Measurements from ENCODE around the gene SPX. TPM values are rescaled to one million over a fixed set of nuclear protein-coding genes. Genes with fewer than 3 reads are reported as not detected.

SPX gene, protein sequence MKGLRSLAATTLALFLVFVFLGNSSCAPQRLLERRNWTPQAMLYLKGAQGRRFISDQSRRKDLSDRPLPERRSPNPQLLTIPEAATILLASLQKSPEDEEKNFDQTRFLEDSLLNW
- polyA plus RNA-seq, result under 1 TPM in 1 of 3 donors, not detected in 2; 0.15 TPM

DNA sequence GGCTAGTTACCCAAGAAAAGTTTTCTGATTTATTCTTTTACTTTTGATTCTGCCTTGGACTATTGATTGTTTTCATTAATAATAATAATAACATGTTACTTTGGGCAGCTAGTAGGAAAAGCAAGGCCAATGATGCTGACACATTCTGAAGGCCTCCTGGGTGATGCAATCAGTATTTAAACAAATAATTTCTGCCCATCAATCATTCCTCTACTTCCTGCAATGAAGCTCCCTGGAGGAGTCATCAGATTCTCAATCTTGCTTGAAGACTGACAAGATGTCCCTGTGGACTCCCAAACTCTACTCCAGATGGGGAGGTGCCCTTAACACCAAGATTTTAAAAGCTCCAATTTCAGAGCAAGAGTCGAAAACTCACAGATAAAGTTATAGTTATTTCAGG lies at the start of gene SPX:
Gene SPX, plus strand, starts transcription at position 244 of the 400 bp plus-strand sequence. CDS start 177 bp downstream, outside the sequence.
- no peak for DNase-seq
- Mint-ChIP-seq H3K36me3 (peaks cover 0 to 5% (median 0%) of the 10 kb centered on the region in 3 donors), H3K27ac (no peak within 1 kb of the TSS), H3K27me3 (ENCODE audit: low read depth in 3 of 3) (peaks cover 6 to 31% (median 9%) of the 10 kb centered on the region in 3 donors), H3K9me3 (peaks cover 0 to 2% (median 0%) of the 10 kb centered on the region in 6 donors), H3K4me3 (peak within 1 kb of the TSS; percentile 12 to 76 (median 57)), H3K4me1 (peaks cover 4 to 15% of the 10 kb centered on the region in 2 donors)

DNA sequence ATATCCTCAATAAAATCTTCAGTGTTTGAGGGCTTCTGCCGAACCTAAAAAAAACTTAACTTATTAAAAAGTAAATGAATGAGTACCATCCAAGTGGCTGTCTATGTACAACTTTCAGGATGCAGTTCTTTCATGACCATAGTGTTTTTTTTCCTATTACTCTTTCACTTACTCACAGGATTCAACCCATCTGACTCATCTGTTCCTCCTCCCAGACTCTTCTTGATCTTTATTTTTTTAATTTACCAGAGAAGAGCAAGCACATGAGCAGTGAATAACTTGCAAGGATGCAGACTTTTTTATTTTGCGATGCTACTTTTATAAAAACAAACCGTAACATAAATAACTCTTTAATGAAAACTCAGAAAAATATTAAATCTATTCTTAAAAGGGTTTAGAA lies 49.1 kb upstream of the SPX start:
- Mint-ChIP-seq H3K36me3 (peaks cover 10 to 31% (median 16%) of the 10 kb centered on the region in 3 donors), H3K27me3 (ENCODE audit: low read depth in 3 of 3) (no peaks in the 10 kb centered on the region), H3K4me1 (no peaks in the 10 kb centered on the region), H3K4me3 (no peak overlapping the region), H3K27ac (no peak overlapping the region), H3K9me3 (no peaks in the 10 kb centered on the region)
- no peak for DNase-seq

DNA sequence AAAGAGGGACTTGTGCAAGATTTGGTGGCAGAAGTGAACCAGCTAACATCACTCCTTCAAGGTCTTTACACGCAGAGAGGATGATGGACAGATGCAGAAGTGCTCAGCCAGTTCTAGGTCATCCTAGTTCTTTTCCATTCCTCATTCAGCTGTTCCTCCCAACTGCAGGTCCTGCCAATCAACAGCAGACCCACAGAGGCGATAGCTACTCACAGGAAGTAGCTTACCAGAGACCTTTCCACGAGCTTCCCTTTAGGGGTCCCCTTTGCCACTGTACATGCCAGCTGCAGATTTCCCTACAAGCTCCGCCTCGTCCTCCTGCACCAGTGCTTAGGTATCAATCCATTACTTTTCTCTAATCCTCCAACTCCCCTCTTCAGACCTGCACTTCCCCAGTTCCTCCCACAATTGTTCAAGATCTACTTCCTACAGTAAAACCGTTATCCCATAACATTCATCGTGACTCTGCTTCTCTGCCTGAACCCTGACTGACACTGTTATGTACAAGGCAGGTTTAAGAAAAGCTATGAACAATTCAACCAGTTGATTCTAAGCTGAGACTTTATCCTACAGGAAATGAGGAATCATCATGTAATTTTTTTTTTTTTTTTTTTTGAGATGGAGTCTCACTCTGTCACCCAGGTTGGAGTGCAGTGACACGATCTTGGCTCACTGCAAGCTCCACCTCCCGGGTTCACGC lies 47.2 kb upstream of the SPX start:
- Mint-ChIP-seq H3K27me3 (ENCODE audit: low read depth in 3 of 3) (no peaks in the 10 kb centered on the region), H3K27ac (no peak overlapping the region), H3K36me3 (peaks cover 0 to 20% (median 5%) of the 10 kb centered on the region in 3 donors), H3K9me3 (no peaks in the 10 kb centered on the region), H3K4me3 (no peak overlapping the region), H3K4me1 (no peaks in the 10 kb centered on the region)
- DNase-seq, result no peak

DNA sequence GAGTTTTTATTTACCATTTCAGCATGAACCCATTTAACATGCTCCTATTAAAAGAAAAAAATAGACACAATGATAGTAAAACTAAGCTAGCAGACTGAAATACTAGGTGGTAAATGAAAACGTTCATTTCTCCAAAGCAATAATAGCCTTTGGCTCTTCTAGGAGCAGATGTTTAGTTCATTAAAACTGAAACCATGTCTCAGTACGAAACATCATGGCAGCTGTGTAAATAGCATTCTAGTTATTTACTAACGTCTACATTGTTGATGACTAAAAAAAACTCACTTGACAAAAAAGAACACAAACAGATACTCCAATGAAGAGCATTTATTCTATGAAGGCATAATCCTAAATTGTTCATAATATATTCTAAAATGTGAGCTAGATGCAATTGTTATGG lies 42.6 kb upstream of the SPX start:
- no peaks in the 10 kb centered on the region for H3K9me3 Mint-ChIP-seq
- peaks cover 2 to 11% of the 10 kb centered on the region in 2 donors for H3K4me1 Mint-ChIP-seq
- no peaks in the 10 kb centered on the region for H3K27me3 Mint-ChIP-seq (ENCODE audit: low read depth in 3 of 3)
- no peak overlapping the region for H3K27ac Mint-ChIP-seq
- peaks cover 11 to 17% (median 13%) of the 10 kb centered on the region in 3 donors for H3K36me3 Mint-ChIP-seq
- no peak for DNase-seq
- no peak overlapping the region for H3K4me3 Mint-ChIP-seq

DNA sequence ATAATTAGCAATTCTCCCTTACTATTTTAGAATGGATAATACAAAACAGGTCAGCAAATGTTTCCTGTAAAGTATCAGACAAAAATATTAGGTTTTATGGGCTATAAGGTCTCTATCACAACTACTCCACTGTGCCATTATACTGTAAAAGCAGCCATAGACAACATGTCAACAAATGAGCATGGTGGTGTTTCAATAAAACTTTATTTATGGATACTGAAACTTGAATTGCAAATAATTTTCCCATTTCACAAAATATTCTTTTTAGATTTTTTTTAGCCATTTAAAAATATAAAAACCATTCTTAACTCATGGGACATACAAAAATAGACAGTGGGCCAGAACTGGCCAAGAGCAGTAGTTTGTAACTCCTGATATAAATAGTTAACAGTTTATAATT lies 40.1 kb upstream of the SPX start:
- peaks cover 2 to 12% of the 10 kb centered on the region in 2 donors for H3K4me1 Mint-ChIP-seq
- H3K27me3 Mint-ChIP-seq (ENCODE audit: low read depth in 3 of 3), result no peaks in the 10 kb centered on the region
- no peaks in the 10 kb centered on the region for H3K9me3 Mint-ChIP-seq
- H3K4me3 Mint-ChIP-seq, result no peak overlapping the region
- DNase-seq, result no peak
- H3K27ac Mint-ChIP-seq, result no peak overlapping the region
- peaks cover 23 to 34% (median 27%) of the 10 kb centered on the region in 3 donors for H3K36me3 Mint-ChIP-seq

DNA sequence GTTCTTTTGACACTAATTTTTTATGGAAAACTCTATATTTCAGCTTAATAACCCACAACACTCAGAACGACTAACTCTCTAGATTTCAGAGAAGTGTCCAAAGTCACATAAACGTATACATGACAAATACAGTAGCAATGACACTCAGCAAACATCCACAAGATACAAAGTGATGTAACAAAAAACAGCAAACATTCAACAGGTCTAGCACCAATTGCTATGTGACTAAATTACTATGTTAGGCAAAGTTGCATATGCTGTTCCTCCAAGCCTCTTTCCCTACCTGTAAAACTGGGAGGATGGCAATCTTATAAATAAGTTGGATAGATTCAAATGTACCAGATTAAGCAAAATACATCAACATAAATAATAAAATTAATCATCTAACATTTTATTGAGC lies 26.3 kb upstream of the SPX start:
- DNase-seq, result no peak
- H3K27ac Mint-ChIP-seq, result peak overlapping the region in 1 of 6 donors; percentile 34
- peaks cover 7 to 22% (median 11%) of the 10 kb centered on the region in 3 donors for H3K36me3 Mint-ChIP-seq
- H3K27me3 Mint-ChIP-seq (ENCODE audit: low read depth in 3 of 3), result peaks cover 0 to 1% (median 0%) of the 10 kb centered on the region in 3 donors
- peaks cover 30 to 39% of the 10 kb centered on the region in 2 donors for H3K4me1 Mint-ChIP-seq
- H3K4me3 Mint-ChIP-seq, result peak overlapping the region in 1 of 5 donors; percentile 23
- no peaks in the 10 kb centered on the region for H3K9me3 Mint-ChIP-seq

DNA sequence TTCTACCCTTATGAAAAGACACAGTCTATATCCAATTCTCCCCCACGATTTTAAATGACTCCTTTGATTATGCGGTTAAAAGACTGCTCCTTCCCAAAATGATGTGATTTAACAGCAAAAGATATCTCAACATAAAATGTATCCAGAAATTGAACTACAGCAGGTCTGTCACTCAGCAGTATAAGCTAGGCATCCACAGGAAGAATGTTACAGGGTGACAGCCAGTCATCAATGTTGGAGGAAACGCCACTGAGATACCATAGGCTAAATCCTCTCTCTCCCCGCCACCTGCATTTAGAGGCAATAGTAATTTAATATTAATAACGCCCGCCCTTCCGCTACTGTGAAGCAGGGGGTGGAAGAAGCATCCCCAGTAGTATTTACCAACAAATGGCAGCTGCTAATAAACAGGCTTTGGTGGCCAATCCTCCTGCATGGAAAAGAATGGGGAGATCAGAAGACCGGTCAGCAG lies 25.3 kb upstream of the SPX start:
- peaks cover 1 to 14% (median 8%) of the 10 kb centered on the region in 3 donors for H3K36me3 Mint-ChIP-seq
- peaks cover 30 to 39% of the 10 kb centered on the region in 2 donors for H3K4me1 Mint-ChIP-seq
- H3K27ac Mint-ChIP-seq, result no peak overlapping the region
- H3K27me3 Mint-ChIP-seq (ENCODE audit: low read depth in 3 of 3), result peaks cover 0 to 1% (median 0%) of the 10 kb centered on the region in 3 donors
- no peaks in the 10 kb centered on the region for H3K9me3 Mint-ChIP-seq
- DNase-seq, result no peak
- no peak overlapping the region for H3K4me3 Mint-ChIP-seq

DNA sequence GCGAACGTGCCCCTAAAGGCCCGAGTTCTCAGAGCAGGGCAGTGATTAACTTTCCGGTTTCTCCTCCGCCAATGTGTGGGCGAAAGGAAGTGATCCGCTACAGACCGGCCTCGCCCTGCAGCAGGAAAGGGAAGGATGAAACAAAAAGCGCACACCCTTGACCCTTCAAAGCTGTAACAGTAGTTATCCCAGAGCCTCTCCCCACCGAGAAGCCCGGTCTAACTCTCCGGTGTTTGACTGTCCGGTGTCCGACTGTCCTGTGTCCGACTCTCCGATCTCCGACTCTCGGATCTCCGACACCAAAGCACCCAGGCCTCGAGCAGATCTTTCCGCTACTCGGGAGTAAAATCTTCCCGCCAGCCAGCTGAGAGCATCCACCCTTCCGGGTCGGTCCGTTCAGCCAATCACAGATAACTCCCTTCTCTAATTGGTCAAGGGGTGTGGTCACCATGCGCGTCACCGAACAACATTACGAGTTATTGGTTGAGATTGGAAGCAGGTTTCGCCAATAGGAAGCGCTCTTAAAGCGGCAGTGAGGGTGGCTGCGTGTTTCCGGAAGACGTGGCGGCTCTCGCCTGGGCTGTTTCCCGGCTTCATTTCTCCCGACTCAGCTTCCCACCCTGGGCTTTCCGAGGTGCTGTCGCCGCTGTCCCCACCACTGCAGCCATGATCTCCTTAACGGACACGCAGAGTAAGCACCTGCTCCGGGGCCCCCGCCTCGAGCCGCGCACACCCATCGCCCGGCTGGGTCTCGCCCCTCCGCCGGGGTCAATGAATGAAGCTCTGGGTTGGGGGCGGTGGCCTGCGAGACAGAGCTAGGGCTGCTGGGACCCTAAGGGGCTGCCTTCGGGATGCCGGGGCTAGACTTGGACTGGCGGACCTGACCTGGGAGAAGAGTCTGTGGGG lies 24.6 kb upstream of the SPX start, which contains the start of the genes GOLT1B and RECQL:
Gene GOLT1B, plus strand, starts transcription at position 532 of the 906 bp plus-strand sequence. Its CDS starts 135 bp downstream, at position 667.
Gene RECQL, minus strand, starts transcription at position 378 of the 906 bp plus-strand sequence. CDS start 2,065 bp downstream, outside the sequence.
- peak; percentile 93 to 95 (median 95) for DNase-seq
- Mint-ChIP-seq H3K4me3 (no peak within 1 kb of the TSS), H3K36me3 (peaks cover 0 to 13% (median 8%) of the 10 kb centered on the region in 3 donors), H3K27me3 (ENCODE audit: low read depth in 3 of 3) (peaks cover 0 to 1% (median 0%) of the 10 kb centered on the region in 3 donors), H3K27ac (no peak within 1 kb of the TSS), H3K4me1 (peaks cover 30 to 44% of the 10 kb centered on the region in 2 donors), H3K9me3 (no peaks in the 10 kb centered on the region)

DNA sequence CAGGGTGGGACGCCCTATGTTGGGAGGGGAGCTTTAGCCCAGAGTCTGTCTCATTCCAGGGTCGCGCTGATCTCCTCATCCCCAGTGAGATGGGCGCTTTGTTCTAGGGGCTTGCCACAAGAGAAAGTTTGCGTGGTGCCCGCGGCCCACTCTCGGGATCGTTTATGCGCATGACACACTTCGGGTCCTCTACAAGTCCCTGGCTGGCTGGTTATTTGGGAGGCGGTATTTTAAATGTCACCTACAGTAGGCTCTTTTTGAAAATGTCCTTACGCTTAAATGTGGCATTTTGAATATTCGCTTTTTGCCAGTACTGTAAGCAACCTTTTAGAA lies 24.0 kb upstream of the SPX start:
- peaks cover 0 to 1% (median 0%) of the 10 kb centered on the region in 3 donors for H3K27me3 Mint-ChIP-seq (ENCODE audit: low read depth in 3 of 3)
- DNase-seq, result no peak
- peaks cover 0 to 8% (median 7%) of the 10 kb centered on the region in 3 donors for H3K36me3 Mint-ChIP-seq
- no peak overlapping the region for H3K27ac Mint-ChIP-seq
- no peaks in the 10 kb centered on the region for H3K9me3 Mint-ChIP-seq
- H3K4me1 Mint-ChIP-seq, result peaks cover 30 to 44% of the 10 kb centered on the region in 2 donors
- H3K4me3 Mint-ChIP-seq, result no peak overlapping the region

DNA sequence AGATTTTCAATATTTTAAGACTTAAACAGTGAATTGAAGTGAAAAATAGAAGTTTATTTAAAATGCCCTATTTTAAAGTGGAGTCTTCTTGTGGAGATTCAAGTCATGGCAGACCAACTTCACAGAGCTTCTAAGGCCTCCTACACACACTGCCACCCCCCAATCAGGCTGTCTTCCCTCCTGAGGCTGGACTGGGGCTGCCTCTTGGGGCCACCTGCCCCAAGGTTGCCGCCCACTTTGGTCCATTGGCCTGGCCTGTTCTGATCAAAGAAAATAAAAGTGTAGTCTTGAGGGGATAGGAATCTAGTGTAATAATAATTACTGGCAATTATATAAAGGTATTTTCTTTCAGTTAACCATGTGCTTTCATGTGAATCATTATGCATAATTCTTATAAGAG lies 23.2 kb upstream of the SPX start:
- H3K27ac Mint-ChIP-seq, result peak overlapping the region in 1 of 6 donors; percentile 42
- no peaks in the 10 kb centered on the region for H3K9me3 Mint-ChIP-seq
- DNase-seq, result no peak
- H3K4me1 Mint-ChIP-seq, result peaks cover 30 to 44% of the 10 kb centered on the region in 2 donors
- peaks cover 0 to 1% (median 0%) of the 10 kb centered on the region in 3 donors for H3K27me3 Mint-ChIP-seq (ENCODE audit: low read depth in 3 of 3)
- H3K36me3 Mint-ChIP-seq, result peaks cover 1 to 4% (median 1%) of the 10 kb centered on the region in 3 donors
- H3K4me3 Mint-ChIP-seq, result no peak overlapping the region

DNA sequence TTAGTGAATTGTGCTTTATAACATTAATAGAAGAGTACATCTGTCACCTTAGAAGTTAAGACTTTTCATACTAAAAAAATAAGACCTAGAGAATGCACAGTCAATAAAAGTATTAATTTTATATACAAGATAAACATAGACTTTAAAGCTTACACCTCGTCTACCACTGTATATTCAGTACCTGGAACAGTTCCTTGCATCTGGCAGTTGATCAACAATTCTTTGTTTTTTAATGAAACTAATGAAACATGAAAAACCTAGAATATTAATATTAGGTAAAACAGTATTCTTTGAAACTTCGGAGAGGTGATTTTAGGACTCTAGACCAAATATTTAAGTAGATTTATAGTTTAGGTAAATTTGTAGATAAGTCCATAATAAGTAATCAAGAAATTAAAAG lies 20.2 kb upstream of the SPX start:
- no peak overlapping the region for H3K27ac Mint-ChIP-seq
- DNase-seq, result no peak
- peaks cover 0 to 1% (median 0%) of the 10 kb centered on the region in 3 donors for H3K27me3 Mint-ChIP-seq (ENCODE audit: low read depth in 3 of 3)
- no peak overlapping the region for H3K4me3 Mint-ChIP-seq
- H3K9me3 Mint-ChIP-seq, result no peaks in the 10 kb centered on the region
- peaks cover 10 to 20% (median 16%) of the 10 kb centered on the region in 3 donors for H3K36me3 Mint-ChIP-seq
- H3K4me1 Mint-ChIP-seq, result peaks cover 37 to 71% of the 10 kb centered on the region in 2 donors

DNA sequence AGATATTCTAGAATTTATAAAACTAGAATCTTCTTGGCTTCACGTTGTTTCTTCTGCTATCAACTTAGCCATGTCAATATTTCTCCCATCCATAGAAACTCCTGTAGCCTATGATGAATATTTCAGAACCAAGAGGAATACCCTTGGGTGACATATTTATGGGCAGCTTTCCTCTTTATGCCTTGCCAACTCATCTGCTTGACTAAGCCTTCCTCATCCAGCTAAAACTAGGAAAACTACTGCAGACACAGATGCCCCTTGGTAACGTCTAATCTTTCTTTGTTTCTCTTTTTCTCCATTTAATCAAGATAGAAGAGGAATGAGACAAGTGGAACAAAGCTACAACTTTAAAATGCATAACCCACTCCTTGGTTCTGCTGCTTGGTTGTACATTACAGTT lies 18.2 kb upstream of the SPX start:
- H3K36me3 Mint-ChIP-seq, result peaks cover 14 to 24% (median 20%) of the 10 kb centered on the region in 3 donors
- no peak overlapping the region for H3K4me3 Mint-ChIP-seq
- no peak for DNase-seq
- H3K27ac Mint-ChIP-seq, result no peak overlapping the region
- H3K27me3 Mint-ChIP-seq (ENCODE audit: low read depth in 3 of 3), result peaks cover 0 to 2% (median 0%) of the 10 kb centered on the region in 3 donors
- peaks cover 28 to 63% of the 10 kb centered on the region in 2 donors for H3K4me1 Mint-ChIP-seq
- H3K9me3 Mint-ChIP-seq, result no peaks in the 10 kb centered on the region

DNA sequence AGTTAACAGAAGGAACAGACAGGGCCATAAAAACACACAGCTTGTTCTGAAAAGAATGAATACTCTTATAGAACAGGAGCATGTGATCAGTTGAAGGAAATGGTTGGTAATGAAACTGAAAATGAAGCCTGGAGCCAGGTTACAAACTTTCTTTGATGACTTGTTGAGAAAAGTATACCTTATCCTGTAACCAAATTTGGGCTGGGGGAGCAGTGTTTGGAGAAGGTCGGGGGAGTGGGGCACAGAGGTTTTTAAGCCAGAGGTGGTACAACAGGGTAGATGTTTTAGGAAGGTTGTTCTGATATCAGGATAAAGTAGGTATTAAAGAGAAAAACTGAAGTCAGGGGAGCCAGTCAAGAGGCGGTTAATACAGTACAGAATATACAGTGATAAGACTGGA lies 16.3 kb upstream of the SPX start:
- Mint-ChIP-seq H3K9me3 (no peaks in the 10 kb centered on the region), H3K4me3 (peak overlapping the region; percentile 25 to 66 (median 31)), H3K36me3 (peaks cover 14 to 28% (median 23%) of the 10 kb centered on the region in 3 donors), H3K27me3 (ENCODE audit: low read depth in 3 of 3) (peaks cover 0 to 2% (median 0%) of the 10 kb centered on the region in 3 donors), H3K27ac (peak overlapping the region; percentile 78 to 88 (median 82)), H3K4me1 (peaks cover 13 to 44% of the 10 kb centered on the region in 2 donors)
- peak in 2 of 3 donors; percentile 15 to 16 for DNase-seq
